GM12878 (cell line): ENCODE data around the gene ARHGAP6. TPM values are rescaled to one million over a fixed set of nuclear protein-coding genes. Genes with fewer than 3 reads are reported as not detected.
A peak's percentile ranks its signal among the peaks of the same experiment; 100 is the strongest.
"Not testable (repeated sequence)": the region's sequence is repeated elsewhere in the genome, so short reads cannot be mapped to it uniquely, and the experiment has no call there.

ENCODE experiments used
- ATAC-seq: fragments of 200-7000 bp; cut with Tn5 transposase; 3 replicates; pipeline ENCODE4 v1.9.1; 2020; ENCODE audit warnings: mild to moderate bottlenecking, moderate library complexity
- BruUV-seq: library from RNA; stranded (reverse); fragments of 400-500 nt; replicated peaks from 2 replicates; lab custom pipeline; 2021; lab: Mats Ljungman, UMichigan
- CTCF ChIA-PET: fragments of 300-600 bp; sonication (Branson Sonifier 250); formaldehyde crosslinking; extraction: SDS; loops from one replicate; lab custom pipeline; 2021; ENCODE audit warnings: inconsistent platforms; lab: Yijun Ruan, JAX
- POLR2A ChIA-PET: fragments of 350-600 bp; formaldehyde crosslinking; extraction: SDS; loops from one replicate; lab custom pipeline; 2021; ENCODE audit warnings: inconsistent platforms; lab: Charles Lee
- RAD21 ChIA-PET: fragments of 300-600 bp; sonication (Branson Sonifier 250); formaldehyde crosslinking; loops from one replicate; lab custom pipeline; 2023; ENCODE audit warnings: antibody characterized with exemption; ENCODE audit not compliant: unreplicated experiment; lab: Charles Lee
- SMC1A ChIA-PET: fragments of 300-600 bp; sonication (Branson Sonifier 250); formaldehyde crosslinking; loops from one replicate; lab custom pipeline; 2023; ENCODE audit not compliant: unreplicated experiment, uncharacterized antibody; lab: Charles Lee
- DNase-seq: peaks from one replicate; pipeline ENCODE4 v3.0.0-alpha.2; 2011; ENCODE audit warnings: low read depth, low spot score
- FAIRE-seq: peaks from 3 replicates; lab custom pipeline; 2011; peaks lifted over from hg19 to GRCh38; lab: Jason Lieb, UNC
- H2AFZ ChIP-seq: 2 replicates; pipeline ENCODE4 v1.6.0; 2011; ENCODE audit warnings: low read depth, low read length, control low read depth; ENCODE audit not compliant: control insufficient read depth
- H3K27ac ChIP-seq: 2 replicates; pipeline ENCODE4 v1.5.1; 2011; ENCODE audit warnings: control low read depth; ENCODE audit not compliant: control insufficient read depth, insufficient read depth
- H3K27me3 ChIP-seq, 2 experiments: replicated peaks in 1 of 2; 2 replicates each; pipeline versions ENCODE4 v1.6.0 to v1.6.1; 2011; ENCODE audit warnings: low read length in 1 of 2; ENCODE audit not compliant: control insufficient read depth in 2 of 2, insufficient read depth in 2 of 2
- H3K36me3 ChIP-seq, 2 experiments: 2 replicates each; pipeline ENCODE4 v1.5.1; 2011; ENCODE audit warnings: low read length in 1 of 2; ENCODE audit not compliant: control insufficient read depth in 2 of 2, insufficient read depth in 2 of 2
- H3K4me1 ChIP-seq: 2 replicates; pipeline ENCODE4 v1.6.1; 2011; ENCODE audit warnings: mild to moderate bottlenecking, low read length, moderate library complexity, mixed read lengths; ENCODE audit not compliant: control insufficient read depth, insufficient read depth
- H3K4me2 ChIP-seq: 2 replicates; pipeline ENCODE4 v1.6.0; 2011; ENCODE audit warnings: control low read depth; ENCODE audit not compliant: control insufficient read depth, insufficient read depth
- H3K4me3 ChIP-seq: fragments of 200-600 bp; sonication (generic); 2 replicates; pipeline ENCODE4 v1.5.1; 2016
- H3K79me2 ChIP-seq: 2 replicates; pipeline ENCODE4 v1.6.0; 2011; ENCODE audit warnings: low read length; ENCODE audit not compliant: control insufficient read depth, insufficient read depth
- H3K9ac ChIP-seq: 2 replicates; pipeline ENCODE4 v1.8.0; 2011; ENCODE audit warnings: low read length, control low read depth, mixed read lengths; ENCODE audit not compliant: control insufficient read depth, insufficient read depth
- H3K9me3 ChIP-seq: replicated peaks from 3 replicates; pipeline ENCODE4 v1.5.1; 2011; ENCODE audit warnings: mild to moderate bottlenecking, low read length; ENCODE audit not compliant: control insufficient read depth, insufficient read depth
- H4K20me1 ChIP-seq: 2 replicates; pipeline ENCODE4 v1.6.0; 2011; ENCODE audit not compliant: control insufficient read depth, insufficient read depth
- ATF7 ChIP-seq: fragments of 450-650 bp; IDR thresholded peaks from 2 replicates; pipeline ENCODE4 v1.6.1; 2016; ENCODE audit warnings: low read depth, mild to moderate bottlenecking
- EP300 ChIP-seq, 2 experiments: fragments of 150-350 bp in 1 of 2; IDR thresholded peaks; 2 replicates each; pipeline ENCODE4 v1.6.1; 2011 to 2012; ENCODE audit warnings: low read depth in 2 of 2, low read length in 2 of 2, borderline replicate concordance in 1 of 2, improper control_type of control experiment in 1 of 2, inconsistent platforms in 1 of 2; ENCODE audit not compliant: control insufficient read depth in 1 of 2
- GATAD2B ChIP-seq: fragments of 450-650 bp; conservative IDR thresholded peaks from 2 replicates; pipeline ENCODE4 v1.6.1; 2017; ENCODE audit warnings: low read depth, mild to moderate bottlenecking, moderate library complexity
- IRF4 ChIP-seq: IDR thresholded peaks from 2 replicates; pipeline ENCODE4 v1.6.1; 2011; ENCODE audit warnings: low read depth, low read length
- MXI1 ChIP-seq: fragments of 150-350 bp; IDR thresholded peaks from 2 replicates; pipeline ENCODE4 v1.6.1; 2011; ENCODE audit warnings: low read depth, mild to moderate bottlenecking, inconsistent platforms, low read length, improper control_type of control experiment
- NRF1 ChIP-seq: conservative IDR thresholded peaks from 2 replicates; pipeline ENCODE4 v1.6.1; 2011; ENCODE audit warnings: mild to moderate bottlenecking, low read depth, low read length, improper control_type of control experiment
- SMARCA5 ChIP-seq: fragments of 450-650 bp; IDR thresholded peaks from 2 replicates; pipeline ENCODE4 v1.6.1; 2017; ENCODE audit warnings: mild to moderate bottlenecking
- SUPT20H ChIP-seq: IDR thresholded peaks from 2 replicates; pipeline ENCODE4 v1.6.1; 2011; ENCODE audit warnings: low read depth, mild to moderate bottlenecking, low read length, moderate library complexity, borderline replicate concordance; ENCODE audit not compliant: control insufficient read depth
- TCF7 ChIP-seq: IDR thresholded peaks from 2 replicates; pipeline ENCODE4 v1.6.1; 2014; ENCODE audit warnings: antibody characterized with exemption, borderline replicate concordance
- WRNIP1 ChIP-seq: IDR thresholded peaks from 2 replicates; pipeline ENCODE4 v1.6.1; 2011; ENCODE audit warnings: low read depth, low read length, improper control_type of control experiment, borderline replicate concordance
- ZNF24 ChIP-seq: fragments of 450-650 bp; IDR thresholded peaks from 2 replicates; pipeline ENCODE4 v1.6.1; 2017; ENCODE audit warnings: antibody characterized with exemption, mild to moderate bottlenecking
- ZNF384 ChIP-seq: IDR thresholded peaks from 2 replicates; pipeline ENCODE4 v1.6.1; 2012; ENCODE audit warnings: low read depth, mild to moderate bottlenecking, low read length, improper control_type of control experiment, borderline replicate concordance
- WGBS: methylation state at CpG from one replicate; pipeline ENCODE4 v1.1.6; 2016; ENCODE audit warnings: low lambda C conversion rate; ENCODE audit not compliant: insufficient replicate concordance, insufficient coverage; ENCODE audit errors: missing lambda C conversion rate; 5-methylcytosine and 5-hydroxymethylcytosine counted together
- in situ Hi-C: fragments of 300-500 bp; cut with MboI; formaldehyde crosslinking; loops from 9 replicates; pipeline ENCODE4 v1.14.3; 2018; ENCODE audit warnings: mixed read lengths
- intact Hi-C: fragments of 100-400 bp; cut with micrococcal nuclease; formaldehyde crosslinking; loops from one replicate; pipeline ENCODE4 v1.14.2; 2022; ENCODE audit not compliant: unreplicated experiment
- polyA plus RNA-seq, 11 experiments: library from polyadenylated mRNA; depleted of rRNA in 4 of 11; unstranded in 6 of 11; stranded (reverse) in 5 of 11; fragments of >200 nt; fragmentation: Nextera tagmentation in 4 of 11; fragmentation: Illumina TruSeq in 1 of 11; extraction: Ambion mirVana in 4 of 11; extraction: Trizol in 1 of 11; gene quantifications; 1 replicate in 1 of 11; 2 replicates in 10 of 11; pipeline versions ENCODE4 v1.2.1 to v1.2.3, GENCODE V29; 2011 to 2016; ENCODE audit warnings: inconsistent platforms in 2 of 11, missing spikeins in 2 of 11, low read depth in 1 of 11
- total RNA-seq, 4 experiments: library from RNA; depleted of rRNA in 3 of 4; stranded (reverse); fragments of >200 nt in 3 of 4; fragmentation: Illumina TruSeq in 1 of 4; extraction: Trizol in 1 of 4; gene quantifications; 2 replicates each; pipeline versions ENCODE4 v1.2.1 to v1.2.3, GENCODE V29; 2013 to 2021
- TF ChIP-seq, protein P1 (sequence below): IDR thresholded peaks from 2 replicates; pipeline ENCODE4 v1.6.1; 2011; ENCODE audit warnings: borderline replicate concordance, low read depth, mild to moderate bottlenecking, moderate library complexity, mixed read lengths, low read length; ENCODE audit not compliant: insufficient read depth; ENCODE audit errors: extremely low read length

The ARHGAP6 gene
- total and polyA plus RNA-seq, 10 of the 15 experiments (the other 5 are each of a cell fraction or from before 2014, with no cell fraction given) = 0.20 to 1.8 (median 0.76) TPM

DNA sequence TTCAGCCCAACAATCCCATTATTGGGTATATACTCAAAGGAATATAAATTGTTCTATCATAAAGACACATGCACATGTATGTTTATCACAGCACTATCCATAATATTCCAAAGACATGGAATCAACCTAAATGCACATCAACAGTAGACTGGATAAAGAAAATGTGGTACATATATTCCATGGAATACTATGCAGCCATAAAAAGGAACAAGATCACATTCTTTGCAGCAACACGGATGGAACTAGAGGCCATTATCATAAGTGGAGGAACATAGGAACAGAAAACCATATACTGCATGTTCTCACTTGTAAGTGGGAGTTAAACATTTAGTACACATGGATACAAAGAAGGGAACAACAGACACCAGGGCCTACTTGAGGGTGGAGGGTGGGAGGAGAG, 301.9 kb downstream of the ARHGAP6 start:
- H3K36me3 ChIP-seq, in situ Hi-C loops, DNase-seq, H4K20me1 ChIP-seq, H3K27ac ChIP-seq, H3K4me1 ChIP-seq, FAIRE-seq, H3K4me2 ChIP-seq, POLR2A ChIA-PET: not testable (repeated sequence)
- ChIA-PET CTCF (interaction anchor here (1.3 to 1.6 kb wide), 3 partner anchors 18 to 168 kb away, joined by 3 to 12 read pairs (median 8); no protein-coding TSS in a partner anchor), SMC1A (interaction anchor here (1.1 to 1.3 kb wide), 7 partner anchors 8 to 35 kb away, joined by 3 to 6 read pairs (median 4); no protein-coding TSS in a partner anchor)
- TF ChIP-seq SMARCA5 = 0 out of 2 replicates have a peak, but pooled peaks have one; percentile 48
- TF ChIP-seq, all 136 proteins: peak for 1; not testable (repeated sequence) for 135
- H3K79me2 ChIP-seq, BruUV-seq, H3K27me3 ChIP-seq, H3K9me3 ChIP-seq, H3K4me3 ChIP-seq, ATAC-seq, H2AFZ ChIP-seq, H3K9ac ChIP-seq: not testable (repeated sequence)
- 0% methylated on average over 1 of the region's 1 CpG for WGBS
- intact Hi-C loops = loop anchor here (1.0 kb wide), 1 partner anchor 23 kb away; no protein-coding TSS in a partner anchor
- RAD21 ChIA-PET = interaction anchor here (1.0 to 1.2 kb wide), 3 partner anchors 18 to 22 kb away, joined by 3 to 7 read pairs (median 3); no protein-coding TSS in a partner anchor

DNA sequence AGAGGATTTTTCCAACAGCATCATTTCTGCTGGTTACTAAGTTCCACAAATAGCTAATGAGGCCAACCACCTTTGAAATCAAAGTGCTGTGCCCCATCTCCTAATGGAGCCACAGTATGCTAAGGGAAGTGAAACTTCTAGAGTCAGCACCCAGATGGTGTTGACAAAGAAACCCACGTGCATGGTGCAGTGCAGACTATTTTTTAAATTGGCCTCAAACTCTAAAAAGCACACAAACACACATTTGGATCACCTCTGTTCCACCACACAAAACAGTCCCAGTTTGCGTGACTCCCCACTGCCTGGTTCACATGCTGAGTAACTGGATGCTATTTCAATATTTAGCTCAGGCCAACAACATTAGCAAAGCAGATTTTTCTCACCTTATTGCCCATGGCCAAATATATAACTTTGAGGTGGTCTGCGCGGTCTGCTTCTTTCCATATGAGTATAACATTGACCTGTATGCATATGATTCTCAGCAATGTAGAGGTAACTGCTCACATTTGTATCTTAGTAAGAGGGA, 302.6 kb downstream of the ARHGAP6 start:
- H3K9me3 ChIP-seq = no peaks in the 10 kb centered on the region; the same call in 2 of the 3 replicates
- no peaks in the 10 kb centered on the region for H4K20me1 ChIP-seq
- ChIA-PET POLR2A (no interaction called here), SMC1A (interaction anchor here (0.9 to 1.3 kb wide), 9 partner anchors 9 to 61 kb away, joined by 3 to 6 read pairs (median 3); no protein-coding TSS in a partner anchor), RAD21 (interaction anchor here (1.0 to 1.2 kb wide), 3 partner anchors 19 to 22 kb away, joined by 3 to 7 read pairs (median 3); no protein-coding TSS in a partner anchor), CTCF (interaction anchor here (0.6 to 1.6 kb wide), 5 partner anchors 11 to 168 kb away, joined by 3 to 12 read pairs (median 5); no protein-coding TSS in a partner anchor)
- no peak for FAIRE-seq
- no TSS peak for BruUV-seq
- no peaks in the 10 kb centered on the region for H3K4me1 ChIP-seq
- no peak overlapping the region for H3K4me2 ChIP-seq
- peak; percentile 99 for ATAC-seq
- no peaks in the 10 kb centered on the region for H3K79me2 ChIP-seq
- 4% methylated on average over 4 of the region's 4 CpGs for WGBS
- in situ Hi-C loops = no loop called here
- intact Hi-C loops = loop anchor here (1.0 kb wide), 1 partner anchor 22 kb away; no protein-coding TSS in a partner anchor
- no peak overlapping the region for H3K9ac ChIP-seq
- H3K27ac ChIP-seq = peak overlapping the region; percentile 22; the same call in 1 of the 2 replicates
- H2AFZ ChIP-seq = no peak overlapping the region
- H3K27me3 ChIP-seq = no peaks in the 10 kb centered on the region
- H3K36me3 ChIP-seq = no peaks in the 10 kb centered on the region
- DNase-seq = peak; percentile 67
- H3K4me3 ChIP-seq = no peak overlapping the region
- TF ChIP-seq EP300 (IDR thresholded peaks at IDR 0.05; ENCODE audit: borderline replicate concordance in 1 of 2, control insufficient read depth in 1 of 2, low read depth in 2 of 2, low read length in 2 of 2) = peak; percentile 79 to 91
- peak; percentile 59 for TF ChIP-seq GATAD2B
- peak; percentile 93 for TF ChIP-seq ZNF24
- no peak for TF ChIP-seq NRF1
- peak; percentile 31; the same call in 1 of the 2 replicates for TF ChIP-seq TCF7
- TF ChIP-seq, protein P1, sequence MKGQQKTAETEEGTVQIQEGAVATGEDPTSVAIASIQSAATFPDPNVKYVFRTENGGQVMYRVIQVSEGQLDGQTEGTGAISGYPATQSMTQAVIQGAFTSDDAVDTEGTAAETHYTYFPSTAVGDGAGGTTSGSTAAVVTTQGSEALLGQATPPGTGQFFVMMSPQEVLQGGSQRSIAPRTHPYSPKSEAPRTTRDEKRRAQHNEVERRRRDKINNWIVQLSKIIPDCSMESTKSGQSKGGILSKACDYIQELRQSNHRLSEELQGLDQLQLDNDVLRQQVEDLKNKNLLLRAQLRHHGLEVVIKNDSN = no peak
- TF ChIP-seq MXI1 = peak; percentile 68; the same call in 1 of the 2 replicates
- TF ChIP-seq SUPT20H = no peak
- TF ChIP-seq WRNIP1 = no peak
- peak; percentile 74 for TF ChIP-seq ATF7
- peak; percentile 81; the same call in 1 of the 2 replicates for TF ChIP-seq IRF4
- no peak for TF ChIP-seq ZNF384
